ENCODE results near the gene DTNB.

The DTNB gene

GRCh38 chr2:25685741-25686140 lies 12.4 kb upstream of the DTNB start:
- no peak for DNase-seq (ENCODE audit: low read depth)
- TF ChIP-seq CTCF (IDR thresholded peaks at IDR 0.05; ENCODE audit: insufficient read depth, low read depth, low read length, missing control alignments) = no peak
- no peak overlapping the region for H3K4me3 ChIP-seq (ENCODE audit: low read length)

- no peak overlapping the region for H3K4me3 ChIP-seq (ENCODE audit: low read length)
- TF ChIP-seq CTCF (IDR thresholded peaks at IDR 0.05; ENCODE audit: insufficient read depth, low read depth, low read length, missing control alignments) = no peak
- no peak for DNase-seq (ENCODE audit: low read depth)
These were observed 11.4 kb upstream of the DTNB start for GRCh38 chr2:25684577-25685473.

- TF ChIP-seq CTCF (IDR thresholded peaks at IDR 0.05; ENCODE audit: insufficient read depth, low read depth, low read length, missing control alignments) = no peak
- no peak for DNase-seq (ENCODE audit: low read depth)
These were observed 8.7 kb upstream of the DTNB start for GRCh38 chr2:25682082-25682481.

GRCh38 chr2:25677877-25678276 lies 4.5 kb upstream of the DTNB start:
- no peak overlapping the region for H3K4me3 ChIP-seq (ENCODE audit: low read length)
- TF ChIP-seq CTCF (IDR thresholded peaks at IDR 0.05; ENCODE audit: insufficient read depth, low read depth, low read length, missing control alignments) = no peak
- DNase-seq (ENCODE audit: low read depth) = no peak

More at GRCh38 chr2:25682082-25682481, 8.7 kb upstream of the DTNB start:
- no peak overlapping the region for H3K4me3 ChIP-seq (ENCODE audit: low read length)

GRCh38 chr2:25674077-25674362 lies 643 bp upstream of the DTNB start:
- H3K4me3 ChIP-seq (ENCODE audit: low read length) = peak overlapping the region; percentile 20
- no peak for DNase-seq (ENCODE audit: low read depth)
- TF ChIP-seq CTCF (IDR thresholded peaks at IDR 0.05; ENCODE audit: insufficient read depth, low read depth, low read length, missing control alignments) = no peak

GRCh38 chr2:25672494-25673299 lies 680 bp downstream of the DTNB start:
- H3K4me3 ChIP-seq (ENCODE audit: low read length) = peak overlapping the region; percentile 80
- TF ChIP-seq CTCF (IDR thresholded peaks at IDR 0.05; ENCODE audit: insufficient read depth, low read depth, low read length, missing control alignments) = no peak
- peak; percentile 65 for DNase-seq (ENCODE audit: low read depth)

All from epithelial cell of esophagus (primary cell).